Measurements from ENCODE around the gene ZNF319.

Gene ZNF319

GRCh38 chr16:57970970-57971369 is 29.5 kb downstream of the ZNF319 start, which contains the start of gene CNGB1:
CNGB1 (minus strand) TSS chr16:57971128; CDS start chr16:57967286, 3,842 bp downstream.
- no peak for DNase-seq

- no peak for DNase-seq
These were observed 30.2 kb downstream of the ZNF319 start for GRCh38 chr16:57970319-57970718.

- DNase-seq, result no peak
These were observed 30.9 kb downstream of the ZNF319 start for GRCh38 chr16:57969451-57970123.

- no peak for DNase-seq
These were observed 32.6 kb downstream of the ZNF319 start for GRCh38 chr16:57967916-57968315.

GRCh38 chr16:57966986-57967385 is 33.5 kb downstream of the ZNF319 start:
- no peak for DNase-seq

- DNase-seq, result no peak
These were observed 34.2 kb downstream of the ZNF319 start for GRCh38 chr16:57966204-57966771.

- no peak for DNase-seq
These were observed 36.2 kb downstream of the ZNF319 start for GRCh38 chr16:57964157-57964700.

- DNase-seq, result no peak
These were observed 37.7 kb downstream of the ZNF319 start for GRCh38 chr16:57962756-57963155.

- no peak for DNase-seq
These were observed 38.4 kb downstream of the ZNF319 start for GRCh38 chr16:57962046-57962445.

- DNase-seq, result no peak
These were observed 38.9 kb downstream of the ZNF319 start for GRCh38 chr16:57961538-57961937.

- no peak for DNase-seq
These were observed 39.5 kb downstream of the ZNF319 start for GRCh38 chr16:57960826-57961472.

- no peak for DNase-seq
These were observed 40.2 kb downstream of the ZNF319 start for GRCh38 chr16:57960310-57960709.

- no peak for DNase-seq
These were observed 40.7 kb downstream of the ZNF319 start for GRCh38 chr16:57959804-57960203.

GRCh38 chr16:57959121-57959520 is 41.4 kb downstream of the ZNF319 start:
- DNase-seq, result no peak

- no peak for DNase-seq
These were observed 41.9 kb downstream of the ZNF319 start for GRCh38 chr16:57958544-57958943.

- no peak for DNase-seq
These were observed 42.6 kb downstream of the ZNF319 start for GRCh38 chr16:57957673-57958392.

GRCh38 chr16:57956924-57957672 is 43.4 kb downstream of the ZNF319 start:
- no peak for DNase-seq

GRCh38 chr16:57956270-57956808 is 44.1 kb downstream of the ZNF319 start:
- DNase-seq, result no peak

GRCh38 chr16:57955572-57956188 is 44.8 kb downstream of the ZNF319 start:
- no peak for DNase-seq

GRCh38 chr16:57953857-57954256 is 46.6 kb downstream of the ZNF319 start:
- DNase-seq, result no peak

GRCh38 chr16:57952909-57953308 is 47.6 kb downstream of the ZNF319 start:
- DNase-seq, result no peak
